Adrenal gland (tissue), 12 donors: Measurements from ENCODE around the gene ANO7. TPM values are rescaled to one million over a fixed set of nuclear protein-coding genes. Genes with fewer than 3 reads are reported as not detected.

ENCODE experiments used
- DNase-seq, 7 donors: peaks; one replicate each; pipeline ENCODE4 v3.0.0-alpha.2; 2019 to 2020
- H3K27ac ChIP-seq, 5 donors: fragments of 200-600 bp; sonication (generic) in 4 of 5; 1 replicate in 3 of 5; 2 replicates in 2 of 5; pipeline versions ENCODE4 v1.5.1 to v1.8.0; 2016 to 2020; ENCODE audit warnings: mild to moderate bottlenecking in 1 of 5
- H3K27me3 ChIP-seq: fragments of 200-600 bp; 2 replicates; pipeline ENCODE4 v1.8.0; 2021
- H3K36me3 ChIP-seq, 2 donors: fragments of 200-600 bp; replicated peaks in 1 of 2; 1 replicate in 1 of 2; 2 replicates in 1 of 2; pipeline versions ENCODE4 v1.5.1 to v1.8.0; 2018 to 2022
- H3K4me1 ChIP-seq, 2 donors: fragments of 200-600 bp; replicated peaks in 1 of 2; 1 replicate in 1 of 2; 2 replicates in 1 of 2; pipeline versions ENCODE4 v1.5.1 to v1.8.0; 2018 to 2021
- H3K4me3 ChIP-seq, 4 donors: fragments of 200-600 bp; sonication (generic) in 3 of 4; one replicate each; pipeline ENCODE4 v1.5.1; 2016 to 2018
- H3K9me3 ChIP-seq, 3 donors: fragments of 200-600 bp; sonication (generic) in 1 of 3; replicated peaks in 1 of 3; 1 replicate in 2 of 3; 2 replicates in 1 of 3; pipeline versions ENCODE4 v1.5.1 to v1.8.0; 2016 to 2021
- CTCF ChIP-seq, 6 experiments: fragments of 450-650 bp in 4 of 6; fragments of 200-600 bp in 2 of 6; sonication (generic) in 1 of 6; IDR thresholded peaks; 1 replicate in 5 of 6; 2 replicates in 1 of 6; pipeline versions ENCODE4 v1.5.1 to v1.8.0; 2016 to 2021; ENCODE audit warnings: antibody characterized with exemption in 6 of 6, mild to moderate bottlenecking in 2 of 6, moderate library complexity in 1 of 6
- POLR2A ChIP-seq, 2 donors: fragments of 450-650 bp; IDR thresholded peaks; one replicate each; pipeline ENCODE4 v1.6.1; 2017; ENCODE audit warnings: antibody characterized with exemption in 2 of 2, mild to moderate bottlenecking in 2 of 2, moderate library complexity in 1 of 2
- WGBS, 4 donors: extraction: QIAGEN DNeasy Blood & Tissue Kit in 2 of 4; methylation state at CpG; one replicate each; pipeline versions ENCODE4 v1.1.5 to v1.1.7; 2013 to 2017; 5-methylcytosine and 5-hydroxymethylcytosine counted together
- intact Hi-C, 2 donors: fragments of 100-400 bp; cut with DNase I; formaldehyde crosslinking; loops; one replicate each; pipeline versions ENCODE4 v1.14.1 to v1.15.0; 2022 to 2023
- polyA plus RNA-seq, 3 donors: library from polyadenylated mRNA; stranded (reverse); fragments of 200-250 nt in 2 of 3; fragments of 350-450 nt in 1 of 3; fragmentation: Illumina TruSeq in 1 of 3; extraction: RNeasy Lipid Tissue Mini Kit (QIAGEN cat#74804) in 1 of 3; gene quantifications; one replicate each; pipeline ENCODE4 v1.2.3, GENCODE V29; 2013 to 2014
- total RNA-seq, 9 donors: library from RNA; depleted of rRNA in 4 of 9; stranded (reverse); fragments of >200 nt in 4 of 9; fragments of 120-200 nt in 1 of 9; fragmentation: NEBNext Ultra II Directional in 1 of 9; extraction: Animal tissue kit (Norgen Biotek cat#: 25700) in 1 of 9; gene quantifications; one replicate each; pipeline versions ENCODE4 v1.1.0 to v1.2.4, GENCODE V29; 2013 to 2023
- donor health status: healthy with polysubstance abuse.
- donor health status: Bipolar disorder and iron deficiency.
- donor health status: DM: yes; HTN: yes; CAD: no.
- donor health status: DM: no; HTN: no; CAD: no.
- donor health status: DM: no; HTN: no; CAD: no.
- donor health status: DM: yes; HTN: yes; CAD: no.

Gene ANO7
- total and polyA plus RNA-seq, 12 donors = 0.48 to 5.1 (median 1.8) TPM

GRCh38 chr2:241190291-241190981 lies 2.0 kb downstream of the ANO7 start:
- H3K36me3 ChIP-seq = no peaks in the 10 kb centered on the region
- TF ChIP-seq POLR2A (IDR thresholded peaks at IDR 0.05) = no peak
- TF ChIP-seq CTCF (IDR thresholded peaks at IDR 0.05) = no peak
- H3K27me3 ChIP-seq = no peaks in the 10 kb centered on the region
- no peaks in the 10 kb centered on the region for H3K4me1 ChIP-seq
- 84 to 96% (median 90%) methylated on average over 4 to 19 of the region's 19 CpGs for WGBS, 4 donors
- no peaks in the 10 kb centered on the region for H3K9me3 ChIP-seq
- DNase-seq = no peak
- H3K4me3 ChIP-seq = no peak overlapping the region
- no peak overlapping the region for H3K27ac ChIP-seq
- intact Hi-C loops = no loop called here

- Histone ChIP-seq H3K36me3 (no peaks in the 10 kb centered on the region), H3K4me3 (no peak overlapping the region), H3K27ac (no peak overlapping the region), H3K27me3 (no peaks in the 10 kb centered on the region), H3K4me1 (no peaks in the 10 kb centered on the region), H3K9me3 (no peaks in the 10 kb centered on the region)
- no peak for DNase-seq
- 83 to 86% (median 83%) methylated on average over 1 to 14 of the region's 14 CpGs for WGBS, 4 donors
- TF ChIP-seq POLR2A (IDR thresholded peaks at IDR 0.05) = no peak
- no peak for TF ChIP-seq CTCF (IDR thresholded peaks at IDR 0.05)
- intact Hi-C loops = no loop called here
Measured at GRCh38 chr2:241191081-241191480, 2.6 kb downstream of the ANO7 start.

- 79 to 89% (median 85%) methylated on average over 8 of the region's 8 CpGs for WGBS, 4 donors
- H3K4me1 ChIP-seq = no peaks in the 10 kb centered on the region
- DNase-seq = no peak
- no peaks in the 10 kb centered on the region for H3K9me3 ChIP-seq
- intact Hi-C loops = no loop called here
- no peak overlapping the region for H3K27ac ChIP-seq
- H3K36me3 ChIP-seq = no peaks in the 10 kb centered on the region
- TF ChIP-seq POLR2A (IDR thresholded peaks at IDR 0.05) (no peak), CTCF (IDR thresholded peaks at IDR 0.05) (no peak)
- H3K4me3 ChIP-seq = no peak overlapping the region
- no peaks in the 10 kb centered on the region for H3K27me3 ChIP-seq
Measured at GRCh38 chr2:241193271-241193670, 4.8 kb downstream of the ANO7 start.

GRCh38 chr2:241194811-241195210 lies 6.3 kb downstream of the ANO7 start:
- Histone ChIP-seq H3K4me1 (no peaks in the 10 kb centered on the region), H3K4me3 (no peak overlapping the region), H3K9me3 (no peaks in the 10 kb centered on the region), H3K27me3 (no peaks in the 10 kb centered on the region), H3K27ac (no peak overlapping the region), H3K36me3 (no peaks in the 10 kb centered on the region)
- intact Hi-C loops = no loop called here
- no peak for TF ChIP-seq POLR2A (IDR thresholded peaks at IDR 0.05)
- TF ChIP-seq CTCF (IDR thresholded peaks at IDR 0.05) = no peak
- WGBS, 4 donors = 73 to 83% (median 77%) methylated on average over 9 of the region's 9 CpGs
- no peak for DNase-seq
